Esophagus muscularis mucosa (tissue), 4 donors: ENCODE data around the gene ERI2. TPM values are rescaled to one million over a fixed set of nuclear protein-coding genes. Genes with fewer than 3 reads are reported as not detected.
"Not testable (repeated sequence)": the region's sequence is repeated elsewhere in the genome, so short reads cannot be mapped to it uniquely, and the experiment has no call there.

Experiments
- DNase-seq: peaks from one replicate; pipeline ENCODE4 v3.0.0-alpha.2; 2017; ENCODE audit errors: extremely low spot score
- H3K27ac ChIP-seq, 4 donors: fragments of 200-600 bp; sonication (generic); replicated peaks in 1 of 4; 1 replicate in 3 of 4; 2 replicates in 1 of 4; pipeline ENCODE4 v1.5.1; 2016 to 2019; ENCODE audit warnings: mild to moderate bottlenecking in 1 of 4
- H3K27me3 ChIP-seq, 4 donors: fragments of 200-600 bp; sonication (generic); one replicate each; pipeline versions ENCODE4 v1.5.1 to v1.6.0; 2016 to 2019
- H3K36me3 ChIP-seq, 4 donors: fragments of 200-600 bp; sonication (generic); one replicate each; pipeline ENCODE4 v1.5.1; 2016 to 2019
- H3K4me1 ChIP-seq, 4 donors: fragments of 200-600 bp; sonication (generic); one replicate each; pipeline ENCODE4 v1.5.1; 2016 to 2019
- H3K4me3 ChIP-seq, 4 donors: fragments of 200-600 bp; sonication (generic); 1 replicate in 2 of 4; 2 replicates in 2 of 4; pipeline ENCODE4 v1.5.1; 2016 to 2019; ENCODE audit warnings: mild to moderate bottlenecking in 4 of 4, moderate library complexity in 1 of 4
- H3K9me3 ChIP-seq, 4 donors: fragments of 200-600 bp; sonication (generic); 1 replicate in 3 of 4; 2 replicates in 1 of 4; pipeline ENCODE4 v1.5.1; 2016 to 2019
- EP300 ChIP-seq: sonication (generic); formaldehyde crosslinking; IDR thresholded peaks from one replicate; pipeline ENCODE4 v1.6.1; 2017; ENCODE audit warnings: antibody characterized with exemption
- POLR2A ChIP-seq: fragments of 450-650 bp; IDR thresholded peaks from one replicate; pipeline ENCODE4 v1.6.1; 2017; ENCODE audit warnings: antibody characterized with exemption, moderate library complexity, mild to moderate bottlenecking, low read depth
- POLR2AphosphoS5 ChIP-seq, 2 donors: sonication (generic); formaldehyde crosslinking; IDR thresholded peaks; one replicate each; pipeline ENCODE4 v1.6.1; 2017; ENCODE audit warnings: antibody characterized with exemption in 2 of 2
- WGBS: methylation state at CpG from one replicate; pipeline ENCODE4 v1.1.5; 2018; 5-methylcytosine and 5-hydroxymethylcytosine counted together
- intact Hi-C: fragments of 100-400 bp; cut with DNase I; formaldehyde crosslinking; loops from one replicate; pipeline ENCODE4 v1.15.1; 2023
- total RNA-seq, 4 donors: library from RNA; depleted of rRNA; stranded (reverse); fragments of >200 nt; gene quantifications; one replicate each; pipeline versions ENCODE4 v1.1.0 to v1.2.1, GENCODE V29; 2016
- TF ChIP-seq, protein P1 (sequence below), 3 experiments: fragments of 200-600 bp in 2 of 3; fragments of 450-650 bp in 1 of 3; sonication (generic) in 2 of 3; IDR thresholded peaks; one replicate each; pipeline ENCODE4 v1.5.1; 2017 to 2019; ENCODE audit warnings: antibody characterized with exemption in 3 of 3, mild to moderate bottlenecking in 2 of 3, moderate library complexity in 1 of 3

The ERI2 gene
- total RNA-seq, 4 donors from 2014 or later, result 8.3 to 21.2 (median 13.6) TPM

DNA sequence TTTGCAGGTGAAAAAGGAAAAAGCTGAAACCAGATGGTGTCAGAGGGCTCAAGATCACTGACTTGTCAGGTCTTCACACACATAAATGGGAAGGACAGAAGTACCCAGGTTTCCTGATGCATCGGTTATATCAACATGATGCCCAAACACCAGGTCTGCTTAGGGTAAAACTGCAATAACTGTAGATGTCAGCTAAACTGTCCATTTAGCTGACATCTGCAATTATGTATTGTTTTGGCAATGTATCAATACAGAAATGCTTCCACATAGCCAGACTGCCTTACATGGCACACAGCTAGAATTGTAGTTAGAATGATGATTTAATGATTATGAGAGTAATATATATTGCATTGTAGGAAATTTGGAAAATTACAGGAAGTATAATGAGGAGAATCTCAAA is 37.5 kb downstream of the ERI2 start:
- intact Hi-C loops, result no loop called here
- H3K4me1 ChIP-seq, result peaks cover 0 to 7% (median 4%) of the 10 kb centered on the region in 4 donors
- no peak overlapping the region for H3K4me3 ChIP-seq
- TF ChIP-seq, protein P1, sequence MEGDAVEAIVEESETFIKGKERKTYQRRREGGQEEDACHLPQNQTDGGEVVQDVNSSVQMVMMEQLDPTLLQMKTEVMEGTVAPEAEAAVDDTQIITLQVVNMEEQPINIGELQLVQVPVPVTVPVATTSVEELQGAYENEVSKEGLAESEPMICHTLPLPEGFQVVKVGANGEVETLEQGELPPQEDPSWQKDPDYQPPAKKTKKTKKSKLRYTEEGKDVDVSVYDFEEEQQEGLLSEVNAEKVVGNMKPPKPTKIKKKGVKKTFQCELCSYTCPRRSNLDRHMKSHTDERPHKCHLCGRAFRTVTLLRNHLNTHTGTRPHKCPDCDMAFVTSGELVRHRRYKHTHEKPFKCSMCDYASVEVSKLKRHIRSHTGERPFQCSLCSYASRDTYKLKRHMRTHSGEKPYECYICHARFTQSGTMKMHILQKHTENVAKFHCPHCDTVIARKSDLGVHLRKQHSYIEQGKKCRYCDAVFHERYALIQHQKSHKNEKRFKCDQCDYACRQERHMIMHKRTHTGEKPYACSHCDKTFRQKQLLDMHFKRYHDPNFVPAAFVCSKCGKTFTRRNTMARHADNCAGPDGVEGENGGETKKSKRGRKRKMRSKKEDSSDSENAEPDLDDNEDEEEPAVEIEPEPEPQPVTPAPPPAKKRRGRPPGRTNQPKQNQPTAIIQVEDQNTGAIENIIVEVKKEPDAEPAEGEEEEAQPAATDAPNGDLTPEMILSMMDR (IDR thresholded peaks at IDR 0.05), result no peak
- no peak for TF ChIP-seq EP300
- H3K27ac ChIP-seq, result no peak overlapping the region
- H3K27me3 ChIP-seq, result no peaks in the 10 kb centered on the region
- H3K36me3 ChIP-seq, result no peaks in the 10 kb centered on the region
- no peak for DNase-seq
- no peaks in the 10 kb centered on the region for H3K9me3 ChIP-seq
- 40% methylated on average over 1 of the region's 1 CpG for WGBS

DNA sequence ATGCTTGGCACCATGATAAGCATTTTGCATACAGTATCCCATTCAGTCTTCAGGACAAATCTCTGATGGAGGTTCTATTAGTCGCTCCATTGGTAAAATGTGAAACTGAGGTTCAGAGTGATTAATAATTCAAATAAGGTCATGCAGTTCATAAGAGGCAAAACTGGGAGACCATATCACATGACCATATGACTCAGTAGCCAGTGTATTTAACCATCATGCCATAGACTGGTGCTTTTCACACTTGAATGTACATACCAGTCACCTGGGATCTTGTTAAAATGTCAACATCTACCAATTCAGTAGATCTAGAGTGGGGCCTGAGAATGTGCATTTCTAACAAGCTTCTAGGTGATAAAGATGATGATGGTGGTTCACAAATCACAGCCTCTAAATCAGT is 38.2 kb downstream of the ERI2 start:
- TF ChIP-seq POLR2A, result no peak
- WGBS, result 94% methylated on average over 1 of the region's 1 CpG
- no peaks in the 10 kb centered on the region for H3K36me3 ChIP-seq
- no peak overlapping the region for H3K27ac ChIP-seq
- peak; percentile 10 for DNase-seq
- H3K4me3 ChIP-seq, result no peak overlapping the region
- intact Hi-C loops, result no loop called here
- no peaks in the 10 kb centered on the region for H3K27me3 ChIP-seq
- peaks cover 0 to 8% (median 5%) of the 10 kb centered on the region in 4 donors for H3K4me1 ChIP-seq
- no peaks in the 10 kb centered on the region for H3K9me3 ChIP-seq

DNA sequence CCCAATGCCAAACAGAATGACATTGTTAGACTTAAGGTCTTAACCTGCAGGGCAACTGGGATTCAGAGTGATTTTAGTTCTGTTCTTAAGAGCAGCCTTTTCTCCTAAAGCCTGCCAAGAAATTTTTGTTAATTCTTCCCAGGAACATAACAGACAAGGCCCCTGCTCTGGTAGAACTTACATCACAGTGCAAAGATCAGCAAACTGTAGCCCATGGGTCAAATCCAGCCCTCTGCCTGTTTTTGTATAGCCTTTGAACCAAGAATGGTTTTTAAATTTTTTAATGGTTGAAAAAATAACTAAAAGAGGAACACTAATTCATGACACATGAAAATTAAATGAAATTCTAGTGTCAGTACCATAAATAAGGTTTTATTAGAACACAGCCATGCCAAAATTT is 38.7 kb downstream of the ERI2 start:
- peak; percentile 8 for DNase-seq
- Histone ChIP-seq H3K9me3 (no peaks in the 10 kb centered on the region), H3K27ac (no peak overlapping the region), H3K4me3 (no peak overlapping the region), H3K36me3 (no peaks in the 10 kb centered on the region), H3K27me3 (no peaks in the 10 kb centered on the region), H3K4me1 (peaks cover 0 to 9% (median 5%) of the 10 kb centered on the region in 4 donors)
- intact Hi-C loops, result no loop called here
- TF ChIP-seq EP300, result no peak
- TF ChIP-seq, protein P1 (IDR thresholded peaks at IDR 0.05), result no peak
- TF ChIP-seq POLR2AphosphoS5 (IDR thresholded peaks at IDR 0.05), result no peak
- TF ChIP-seq POLR2A, result no peak

DNA sequence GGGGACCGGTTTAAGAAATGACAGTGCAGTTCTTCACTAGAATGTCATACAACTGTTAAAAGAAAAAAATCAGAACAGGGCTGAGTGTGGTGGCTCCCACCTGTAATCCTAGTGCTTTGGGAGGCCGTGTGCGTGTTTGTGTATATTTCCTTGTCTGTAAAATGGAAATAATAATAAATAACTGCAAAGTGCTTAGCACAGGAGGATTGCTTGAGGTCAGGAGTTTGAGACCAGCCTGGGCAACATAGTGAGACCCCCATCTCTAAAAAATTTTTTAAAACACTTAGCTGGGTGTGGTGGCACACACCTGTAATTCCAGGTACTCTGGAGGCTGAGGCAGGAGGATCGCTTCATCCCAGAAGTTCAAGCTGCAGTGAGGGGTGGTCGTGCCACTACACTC is 40.0 kb downstream of the ERI2 start:
- TF ChIP-seq, protein P1 (IDR thresholded peaks at IDR 0.05), result no peak
- TF ChIP-seq EP300 (no peak), POLR2A (no peak), POLR2AphosphoS5 (IDR thresholded peaks at IDR 0.05) (no peak)
- Histone ChIP-seq H3K4me1 (peaks cover 0 to 9% (median 5%) of the 10 kb centered on the region in 4 donors), H3K27me3 (no peaks in the 10 kb centered on the region), H3K36me3 (no peaks in the 10 kb centered on the region), H3K9me3 (no peaks in the 10 kb centered on the region), H3K4me3 (no peak overlapping the region), H3K27ac (no peak overlapping the region)
- WGBS, result 81% methylated on average over 5 of the region's 5 CpGs
- DNase-seq, result no peak
- intact Hi-C loops, result no loop called here

DNA sequence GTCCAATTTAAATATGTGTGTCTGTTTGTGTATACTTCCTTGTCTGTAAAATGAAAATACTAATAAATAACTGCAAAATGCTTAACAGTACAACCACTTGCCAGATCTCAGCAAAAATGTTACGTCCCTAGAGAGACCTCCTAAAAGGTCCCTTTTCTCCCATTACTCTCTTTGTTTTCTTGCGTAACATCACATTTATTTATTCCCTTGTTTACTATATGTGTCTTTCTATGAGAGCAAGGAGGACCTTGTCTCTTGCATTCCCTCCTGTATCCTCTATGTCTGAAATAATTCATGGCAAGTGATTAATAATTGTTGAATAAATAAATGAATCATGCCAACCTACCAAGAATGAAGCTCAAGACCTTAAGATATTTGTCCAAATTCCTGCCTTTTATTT is 40.5 kb downstream of the ERI2 start:
- intact Hi-C loops, result no loop called here
- peak; percentile 7 for DNase-seq
- 84% methylated on average over 2 of the region's 2 CpGs for WGBS

DNA sequence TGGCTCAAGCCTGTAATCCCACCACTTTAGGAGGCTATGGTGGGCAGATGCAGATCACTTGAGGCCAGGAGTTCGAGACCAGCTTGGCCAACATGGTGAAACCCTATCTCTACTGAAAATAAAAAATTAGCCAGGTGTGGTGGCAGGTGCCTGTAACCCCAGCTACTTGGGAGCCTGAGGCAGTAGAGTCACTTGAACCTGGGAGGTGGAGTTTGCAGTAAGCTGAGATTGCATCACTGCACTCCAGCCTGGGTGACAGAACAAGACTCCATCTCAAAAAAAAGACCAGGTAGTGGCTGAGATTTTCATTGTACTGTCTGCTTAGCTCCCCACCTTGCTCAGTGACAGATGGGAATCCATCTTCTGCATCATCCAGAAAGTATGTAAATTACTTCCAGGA is 41.8 kb downstream of the ERI2 start:
- intact Hi-C loops, H3K36me3 ChIP-seq: not testable (repeated sequence)

More for the DNA sequence above, 40.5 kb downstream of the ERI2 start:
- H3K9me3 ChIP-seq, result no peaks in the 10 kb centered on the region
- no peak overlapping the region for H3K27ac ChIP-seq
- H3K4me1 ChIP-seq, result peaks cover 0 to 9% (median 5%) of the 10 kb centered on the region in 4 donors
- H3K27me3 ChIP-seq, result no peaks in the 10 kb centered on the region
- H3K36me3 ChIP-seq, result no peaks in the 10 kb centered on the region
- H3K4me3 ChIP-seq, result no peak overlapping the region
- TF ChIP-seq, protein P1 (IDR thresholded peaks at IDR 0.05), result no peak
- TF ChIP-seq POLR2AphosphoS5 (IDR thresholded peaks at IDR 0.05), result no peak
- no peak for TF ChIP-seq POLR2A
- TF ChIP-seq EP300, result no peak

More for the DNA sequence above, 41.8 kb downstream of the ERI2 start:
- 91% methylated on average over 1 of the region's 1 CpG for WGBS
- H3K9me3 ChIP-seq, H3K27me3 ChIP-seq, H3K4me3 ChIP-seq, H3K4me1 ChIP-seq: not testable (repeated sequence)
- DNase-seq, result peak; percentile 17
- peak overlapping the region in 2 of 4 donors; percentile 54 to 75 for H3K27ac ChIP-seq
